Mesenteric fat pad (tissue), 1 donor: ENCODE measurements around the gene NBPF9. TPM values are rescaled to one million over a fixed set of nuclear protein-coding genes. Genes with fewer than 3 reads are reported as not detected.
"Not testable (repeated sequence)": the region's sequence is repeated elsewhere in the genome, so short reads cannot be mapped to it uniquely, and the experiment has no call there.

ENCODE experiments used
- DNase-seq: peaks from one replicate; pipeline ENCODE4 v3.0.0-alpha.2; 2020; ENCODE audit warnings: low spot score
- long read RNA-seq: library from polyadenylated mRNA; unstranded; transcript quantifications from one replicate; pipeline ENCODE4 v2.0.0, GENCODE V29; 2020
- total RNA-seq: library from RNA; stranded (reverse); fragmentation: NEBNext Ultra II Directional; extraction: Animal tissue kit (Norgen Biotek cat#: 25700); gene quantifications from one replicate; pipeline ENCODE4 v1.2.1, GENCODE V29; 2021
- donor health status: DM: yes; HTN: yes; CAD: no.

Gene NBPF9
- total RNA-seq: 24.4 TPM
- long read RNA-seq, partial matches to known transcripts: 6 of 37 reads
- long read RNA-seq, other reads (novel, unspliced or antisense): 31 of 37 reads

DNA sequence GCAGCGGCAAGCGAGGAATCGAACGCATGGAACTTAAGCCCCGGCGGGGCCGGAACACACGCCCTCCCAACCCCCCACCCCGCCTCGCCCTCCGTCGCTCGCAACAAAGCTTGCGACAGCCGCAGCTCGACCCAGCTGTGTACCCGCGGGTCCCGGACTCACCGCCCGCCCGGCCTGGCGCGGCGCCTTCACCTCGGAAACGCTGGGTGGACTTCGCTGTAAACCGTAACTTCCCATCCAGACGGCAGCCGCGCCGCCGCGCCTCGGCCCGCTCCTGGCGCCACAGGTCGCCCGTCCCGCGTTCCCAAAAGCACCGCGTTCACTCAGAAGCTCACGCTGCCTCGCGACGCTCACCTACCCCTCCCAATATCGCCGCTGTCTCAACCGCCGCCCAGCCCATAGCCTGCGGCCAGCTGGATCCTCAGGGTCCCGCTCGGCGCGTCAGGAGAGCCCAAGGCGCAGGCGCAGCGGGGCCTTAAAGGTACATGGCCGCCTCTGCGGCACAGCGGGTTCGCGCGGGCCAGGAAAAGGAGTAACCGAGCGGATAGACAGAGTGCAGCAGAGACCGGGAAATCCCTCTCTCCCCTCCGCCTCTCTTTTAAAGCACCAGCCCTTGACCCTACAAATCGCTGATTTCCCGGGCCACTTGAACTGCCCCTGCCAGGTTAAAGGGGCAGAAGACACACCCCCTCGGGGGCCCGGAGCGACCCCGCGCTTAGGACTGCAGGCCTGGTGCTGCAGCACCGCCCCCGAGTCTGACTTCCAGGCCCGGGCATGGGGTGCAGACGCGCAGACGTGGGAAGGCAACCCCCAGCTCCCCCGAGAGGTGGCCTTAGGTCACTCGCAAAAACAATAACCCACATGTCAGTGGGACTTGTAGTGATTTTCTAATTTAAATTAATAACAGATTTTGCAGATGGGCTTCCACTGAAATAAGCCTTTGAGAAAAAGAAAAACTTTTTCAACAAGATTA, at the start of gene NBPF9:
TSS of gene NBPF9 (minus strand) at position 443 of the 973 bp plus-strand sequence. CDS start 21,412 bp downstream, outside the sequence.
- not testable (repeated sequence) for DNase-seq

- not testable (repeated sequence) for DNase-seq
Observed at GRCh38 chr1:149149909-149150308, 46.6 kb upstream of the NBPF9 start.

DNA sequence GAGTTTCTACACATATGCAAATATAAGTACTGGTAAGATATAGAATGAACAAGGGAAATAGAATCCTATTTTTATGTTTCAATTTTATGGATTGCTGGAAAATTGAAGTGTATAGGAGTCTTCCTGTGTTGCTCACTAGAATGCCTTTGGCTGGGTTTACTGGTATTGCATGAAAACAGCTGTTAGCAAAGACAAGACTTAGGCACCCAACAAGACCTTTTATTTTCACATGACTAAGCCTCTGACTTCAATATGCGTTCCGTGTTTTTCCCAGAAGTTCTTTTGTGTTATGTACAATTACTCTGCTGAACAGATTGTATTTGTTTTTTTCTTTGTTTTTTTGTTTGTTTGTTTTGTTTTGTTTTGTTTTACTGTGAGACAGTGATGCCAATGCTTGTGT, 34.2 kb upstream of the NBPF9 start:
- DNase-seq: not testable (repeated sequence)

DNA sequence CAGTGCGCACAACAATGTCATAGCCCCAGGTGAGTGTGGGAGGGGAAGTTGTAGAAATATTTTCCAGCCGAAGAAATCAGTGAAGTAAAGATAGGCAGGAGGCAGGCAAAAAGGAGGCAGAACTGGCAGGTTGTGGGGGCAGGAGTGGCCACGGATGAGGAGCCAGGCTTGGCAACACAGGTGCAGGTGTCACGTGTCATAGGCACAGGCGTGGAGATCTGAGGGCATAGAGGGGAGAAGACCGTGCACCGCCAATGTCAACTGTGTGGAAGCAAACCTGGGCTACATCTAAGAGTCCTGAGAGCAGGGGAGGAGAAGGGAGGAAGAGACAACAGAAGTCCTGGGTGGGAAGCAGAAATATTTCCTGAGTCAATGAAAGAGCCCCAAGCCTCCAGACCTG, 27.6 kb upstream of the NBPF9 start:
- DNase-seq: not testable (repeated sequence)

DNA sequence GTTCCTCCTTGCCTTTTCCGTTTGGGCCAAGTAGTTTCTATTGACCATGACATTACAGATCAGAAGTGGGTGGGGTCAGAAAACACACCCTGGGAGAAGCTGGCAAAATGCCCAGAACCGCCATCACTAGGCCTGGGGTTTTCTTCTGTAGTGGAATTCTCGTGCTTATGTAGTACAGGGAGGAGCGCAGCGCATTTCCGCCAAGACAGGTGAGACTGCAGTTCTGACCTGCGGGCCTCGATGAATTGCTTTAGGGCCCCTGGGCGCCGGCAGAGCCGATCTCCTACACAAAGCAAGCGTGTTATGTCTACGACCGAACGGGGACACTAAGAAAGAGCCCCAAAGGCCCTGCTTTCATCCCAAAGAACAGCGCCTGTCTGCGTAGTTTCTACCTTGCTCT, 25.9 kb upstream of the NBPF9 start:
- not testable (repeated sequence) for DNase-seq

- not testable (repeated sequence) for DNase-seq
Observed at GRCh38 chr1:149126555-149127145, 23.3 kb upstream of the NBPF9 start.

DNA sequence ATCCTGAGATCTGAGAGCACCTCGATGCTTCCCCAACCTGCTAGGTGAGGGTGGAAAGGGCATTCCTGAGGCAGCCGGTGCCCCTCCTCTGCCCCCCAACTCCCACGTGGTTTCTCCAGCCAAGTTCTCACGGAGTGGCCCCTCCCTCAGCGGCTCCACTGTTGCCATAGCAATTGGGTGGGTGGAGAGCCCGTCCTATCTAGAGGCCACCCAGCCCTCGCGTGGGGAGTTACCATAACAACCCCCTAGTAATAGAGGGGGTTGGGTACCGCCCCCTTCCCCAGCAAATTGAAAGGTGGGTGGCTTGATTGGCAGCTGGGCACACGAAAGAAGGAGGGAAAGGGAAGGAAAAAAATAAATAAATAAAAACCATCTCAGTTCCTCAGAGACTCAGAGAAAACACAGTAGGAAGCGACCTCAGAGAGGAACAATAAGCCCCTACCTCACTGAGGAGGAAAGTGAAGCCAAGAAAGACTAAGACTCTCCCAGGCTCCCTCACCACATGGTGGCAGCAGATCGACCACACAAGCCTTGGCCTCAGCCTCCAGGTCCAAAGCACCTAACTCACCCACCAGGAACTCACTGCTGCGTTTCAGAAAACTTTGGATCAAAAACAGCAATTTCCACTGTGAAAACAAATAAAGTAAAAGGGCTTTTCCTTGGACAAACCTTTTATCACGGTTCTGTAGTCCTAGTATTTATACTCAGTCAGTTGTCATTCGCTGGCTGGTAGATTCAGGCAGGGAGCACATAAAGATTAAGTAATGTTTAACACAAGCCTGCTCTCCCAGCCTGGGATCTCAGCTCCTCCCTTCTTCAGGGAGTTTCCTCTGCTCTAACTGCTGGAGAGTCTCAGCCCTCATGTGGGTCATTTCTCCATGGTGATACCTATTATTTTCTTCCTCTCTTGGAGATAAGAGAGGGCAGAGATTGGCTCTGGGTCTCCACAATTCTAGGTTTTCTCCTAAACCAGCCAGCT, 20.9 kb upstream of the NBPF9 start:
- not testable (repeated sequence) for DNase-seq

GRCh38 chr1:149112828-149113227, 9.5 kb upstream of the NBPF9 start:
- DNase-seq: not testable (repeated sequence)

DNA sequence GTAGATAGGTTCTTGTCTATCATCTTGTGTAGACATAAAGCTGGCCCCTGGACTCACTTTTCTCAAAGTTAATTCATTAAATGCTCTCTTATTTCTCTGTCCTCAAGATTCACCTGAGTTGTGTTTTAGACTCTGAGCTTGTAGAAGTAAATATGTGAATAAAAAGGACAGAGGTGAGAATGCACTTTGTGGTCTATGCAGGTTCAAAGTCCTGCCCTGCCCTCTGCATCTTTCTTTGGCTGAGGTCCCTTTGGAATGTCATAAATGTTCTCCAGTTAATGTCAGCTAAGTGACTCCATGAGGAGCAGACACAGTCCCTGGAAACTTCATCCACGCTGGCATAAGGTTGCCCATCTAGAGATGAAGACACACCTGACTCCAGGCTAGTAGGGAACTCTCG, 7.0 kb upstream of the NBPF9 start:
- DNase-seq: not testable (repeated sequence)

- DNase-seq: not testable (repeated sequence)
Observed at GRCh38 chr1:149102574-149102973, 777 bp downstream of the NBPF9 start.

DNA sequence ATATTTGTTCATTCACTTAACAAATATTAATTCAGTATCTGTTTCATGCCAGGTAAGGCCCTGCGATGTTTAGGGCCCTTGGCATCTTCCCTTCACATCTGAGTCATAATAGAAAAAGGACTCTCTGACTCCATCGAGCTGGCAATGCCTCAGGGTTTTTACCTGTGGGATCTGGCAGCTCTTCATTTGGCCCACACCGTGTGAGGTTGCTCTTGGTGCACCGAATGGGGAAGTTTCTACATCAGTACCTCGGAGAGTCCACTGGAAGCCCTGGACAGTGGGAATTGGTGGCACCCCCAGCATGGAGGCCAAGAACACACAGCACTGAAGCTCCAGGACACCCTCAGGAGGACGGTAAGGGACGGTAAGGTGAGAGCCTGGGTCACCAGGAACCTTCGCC, 5.1 kb downstream of the NBPF9 start:
- DNase-seq: not testable (repeated sequence)

- DNase-seq: not testable (repeated sequence)
Observed at GRCh38 chr1:149093155-149093554, 10.2 kb downstream of the NBPF9 start.

DNA sequence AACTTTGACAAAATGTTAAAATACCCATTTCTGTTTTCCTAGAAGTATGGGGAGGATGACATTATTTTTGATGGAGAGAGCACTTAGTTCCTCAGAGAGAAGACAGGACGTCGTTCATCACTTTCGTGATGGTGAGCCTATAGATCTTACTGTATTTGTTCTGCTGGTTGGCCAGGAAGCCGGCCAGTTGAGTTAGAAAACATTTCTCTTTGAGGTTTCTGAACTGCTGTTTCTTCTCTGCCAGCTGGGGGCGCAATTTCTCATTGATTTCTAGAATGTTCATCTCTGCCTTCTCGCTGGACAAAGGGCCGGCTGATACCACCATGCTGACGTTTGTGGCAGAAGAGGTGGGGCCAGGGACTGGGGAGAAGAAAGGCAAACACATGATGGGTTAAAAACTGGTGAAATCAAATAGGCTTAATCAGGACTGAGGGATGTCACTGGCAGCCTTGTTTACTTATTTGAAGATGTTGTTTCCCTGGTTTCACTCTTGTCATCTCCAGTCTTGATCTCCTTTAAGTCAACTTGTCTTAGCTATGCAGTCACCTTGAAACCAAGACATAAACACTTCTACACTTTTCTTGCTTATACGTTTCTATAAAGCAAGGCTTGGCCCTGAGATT, 27.7 kb downstream of the NBPF9 start:
- DNase-seq: not testable (repeated sequence)

DNA sequence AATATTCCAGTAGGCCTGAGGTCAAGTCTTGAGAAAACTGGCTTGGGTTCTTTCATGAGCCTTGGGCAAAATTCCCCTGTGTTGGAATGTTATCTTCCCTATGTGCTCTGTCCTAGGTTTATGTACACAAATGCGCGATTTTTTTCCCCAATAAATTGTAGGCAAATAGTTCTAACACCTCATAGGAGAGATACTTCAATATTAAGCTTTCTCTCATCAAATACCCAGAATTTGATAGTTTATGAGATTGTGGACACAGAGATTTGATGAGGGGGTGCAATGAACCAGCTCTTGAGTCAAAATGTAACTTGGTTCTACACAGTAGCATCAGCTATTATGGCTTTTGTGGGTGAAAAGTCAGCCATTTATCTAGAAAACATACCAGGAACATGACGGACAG, 38.7 kb downstream of the NBPF9 start:
- DNase-seq: not testable (repeated sequence)

GRCh38 chr1:149043056-149043455, 60.3 kb downstream of the NBPF9 start:
- DNase-seq: not testable (repeated sequence)

GRCh38 chr1:149033916-149034315, 69.4 kb downstream of the NBPF9 start:
- not testable (repeated sequence) for DNase-seq

DNA sequence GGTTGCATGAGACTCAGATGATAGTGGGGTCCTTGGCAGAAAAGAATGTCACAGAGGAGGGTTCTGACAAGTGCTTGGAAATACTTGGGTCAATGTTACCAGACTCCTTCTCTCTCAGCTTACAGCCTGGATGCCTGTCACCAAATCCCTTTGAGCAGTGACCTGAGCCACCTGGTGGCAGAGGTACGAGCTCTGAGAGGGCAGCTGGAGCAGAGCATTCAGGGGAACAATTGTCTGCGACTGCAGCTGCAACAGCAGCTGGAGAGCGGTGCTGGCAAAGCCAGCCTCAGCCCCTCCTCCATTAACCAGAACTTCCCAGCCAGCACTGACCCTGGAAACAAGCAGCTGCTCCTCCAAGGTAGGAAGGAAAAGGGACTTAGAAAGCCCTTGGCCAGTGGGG, 79.0 kb downstream of the NBPF9 start:
- DNase-seq: not testable (repeated sequence)

GRCh38 chr1:149018577-149018976, 84.8 kb downstream of the NBPF9 start:
- DNase-seq: not testable (repeated sequence)

DNA sequence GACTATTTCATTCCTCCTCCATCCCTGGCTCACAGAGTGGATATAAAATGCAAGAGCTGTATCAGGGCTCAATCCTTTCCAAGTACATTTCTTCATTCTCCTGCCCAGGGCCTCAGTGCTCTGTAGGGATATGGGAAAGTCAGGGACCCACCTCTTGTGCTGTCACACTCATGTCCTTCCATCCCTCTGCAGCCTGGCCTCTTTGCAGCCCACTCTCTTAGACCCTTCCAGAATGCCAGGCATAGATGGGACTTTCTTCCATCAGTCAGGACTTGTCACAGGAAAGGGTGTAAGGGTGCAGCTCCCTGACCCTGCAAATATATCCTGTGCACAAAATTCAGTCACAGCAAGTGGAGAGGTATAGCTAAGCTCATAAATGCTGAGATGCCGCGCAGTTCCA, 86.7 kb downstream of the NBPF9 start:
- not testable (repeated sequence) for DNase-seq

DNA sequence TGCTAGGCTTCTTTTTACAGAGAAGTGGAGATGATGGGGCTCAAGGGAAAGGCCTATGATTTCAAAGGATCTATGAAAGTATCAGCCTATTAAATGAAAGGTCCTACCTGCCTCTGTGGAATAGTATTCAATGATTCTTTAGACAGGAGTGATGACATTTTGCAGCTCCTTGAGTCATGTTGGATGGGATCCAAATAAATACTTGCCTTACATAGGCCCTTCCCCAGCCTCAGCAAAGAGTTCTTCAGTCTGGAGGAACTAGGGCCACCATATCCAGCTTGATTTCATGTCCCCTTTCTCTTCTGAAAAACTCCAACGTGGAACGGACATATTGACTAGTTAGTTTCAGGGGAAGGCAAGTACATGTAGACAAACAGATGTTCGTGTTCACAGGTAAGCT, 87.8 kb downstream of the NBPF9 start:
- DNase-seq: not testable (repeated sequence)
